SJCRH30 (cell line): ENCODE results near the gene SLC12A3. TPM values are rescaled to one million over a fixed set of nuclear protein-coding genes. Genes with fewer than 3 reads are reported as not detected.
"Not testable (repeated sequence)": the region's sequence is repeated elsewhere in the genome, so short reads cannot be mapped to it uniquely, and the experiment has no call there.

Experiments
- DNase-seq, 2 experiments: peaks; one replicate each; pipeline ENCODE4 v3.0.0-alpha.2; 2015 to 2020
- H3K27ac ChIP-seq: fragments of 250-450 bp; sonication (Bioruptor Pico); 2 replicates; pipeline ENCODE4 v1.5.1; 2020; ENCODE audit warnings: mild to moderate bottlenecking, moderate library complexity
- H3K27me3 ChIP-seq: fragments of 250-450 bp; sonication (Bioruptor Pico); 2 replicates; pipeline ENCODE4 v1.5.1; 2020; ENCODE audit warnings: mild to moderate bottlenecking, moderate library complexity
- H3K36me3 ChIP-seq: fragments of 250-450 bp; sonication (Bioruptor Pico); 2 replicates; pipeline ENCODE4 v1.5.1; 2020; ENCODE audit warnings: mild to moderate bottlenecking, moderate library complexity
- H3K4me1 ChIP-seq: fragments of 250-450 bp; sonication (Bioruptor Pico); 2 replicates; pipeline ENCODE4 v1.5.1; 2020; ENCODE audit warnings: mild to moderate bottlenecking, moderate library complexity
- H3K4me3 ChIP-seq: fragments of 250-450 bp; sonication (Bioruptor Pico); 2 replicates; pipeline ENCODE4 v1.5.1; 2020; ENCODE audit warnings: mild to moderate bottlenecking, moderate library complexity
- H3K9me3 ChIP-seq: fragments of 250-450 bp; sonication (Bioruptor Pico); replicated peaks from 2 replicates; pipeline ENCODE4 v1.5.1; 2020; ENCODE audit warnings: mild to moderate bottlenecking, moderate library complexity
- total RNA-seq: library from RNA; depleted of rRNA; stranded (reverse); fragments of >200 nt; shearing (Covaris generic); gene quantifications from 2 replicates; pipeline ENCODE4 v1.2.3, GENCODE V29; 2014

SLC12A3 gene
- total RNA-seq, 1 experiment from 2014 or later: not detected

- Histone ChIP-seq H3K4me3 (no peak overlapping the region), H3K27me3 (no peaks in the 10 kb centered on the region), H3K9me3 (no peaks in the 10 kb centered on the region), H3K4me1 (peaks cover 28% of the 10 kb centered on the region), H3K36me3 (no peaks in the 10 kb centered on the region), H3K27ac (no peak overlapping the region)
- no peak for DNase-seq
Measured at GRCh38 chr16:56855946-56856345, 9.1 kb upstream of the SLC12A3 start.

GRCh38 chr16:56856876-56857447 lies 8.0 kb upstream of the SLC12A3 start:
- DNase-seq: no peak
- no peaks in the 10 kb centered on the region for H3K9me3 ChIP-seq
- H3K27ac ChIP-seq: no peak overlapping the region
- no peaks in the 10 kb centered on the region for H3K27me3 ChIP-seq
- H3K4me1 ChIP-seq: peaks cover 25% of the 10 kb centered on the region
- H3K36me3 ChIP-seq: no peaks in the 10 kb centered on the region
- H3K4me3 ChIP-seq: no peak overlapping the region

- no peaks in the 10 kb centered on the region for H3K27me3 ChIP-seq
- no peak for DNase-seq
- no peaks in the 10 kb centered on the region for H3K36me3 ChIP-seq
- no peak overlapping the region for H3K4me3 ChIP-seq
- H3K9me3 ChIP-seq: no peaks in the 10 kb centered on the region
- peaks cover 36% of the 10 kb centered on the region for H3K4me1 ChIP-seq
- H3K27ac ChIP-seq: no peak overlapping the region
Measured at GRCh38 chr16:56858374-56858773, 6.6 kb upstream of the SLC12A3 start.

GRCh38 chr16:56859636-56860035 lies 5.4 kb upstream of the SLC12A3 start:
- H3K27ac ChIP-seq: peak overlapping the region; percentile 97
- DNase-seq: peak in 1 of 2 experiments; percentile 27
- H3K27me3 ChIP-seq: no peaks in the 10 kb centered on the region
- peak overlapping the region; percentile 17 for H3K4me3 ChIP-seq
- H3K36me3 ChIP-seq: no peaks in the 10 kb centered on the region
- H3K4me1 ChIP-seq: peaks cover 39% of the 10 kb centered on the region
- no peaks in the 10 kb centered on the region for H3K9me3 ChIP-seq

GRCh38 chr16:56860226-56861020 lies 4.6 kb upstream of the SLC12A3 start:
- peak; percentile 88 to 93 for DNase-seq
- H3K27ac ChIP-seq: peak overlapping the region; percentile 97
- peaks cover 39% of the 10 kb centered on the region for H3K4me1 ChIP-seq
- no peaks in the 10 kb centered on the region for H3K27me3 ChIP-seq
- no peaks in the 10 kb centered on the region for H3K36me3 ChIP-seq
- peak overlapping the region; percentile 17 for H3K4me3 ChIP-seq
- H3K9me3 ChIP-seq: no peaks in the 10 kb centered on the region

- no peaks in the 10 kb centered on the region for H3K27me3 ChIP-seq
- no peak overlapping the region for H3K4me3 ChIP-seq
- no peaks in the 10 kb centered on the region for H3K36me3 ChIP-seq
- peaks cover 39% of the 10 kb centered on the region for H3K4me1 ChIP-seq
- DNase-seq: peak; percentile 100
- no peaks in the 10 kb centered on the region for H3K9me3 ChIP-seq
- peak overlapping the region; percentile 97 for H3K27ac ChIP-seq
Measured at GRCh38 chr16:56861092-56861610, 3.9 kb upstream of the SLC12A3 start.

- no peaks in the 10 kb centered on the region for H3K27me3 ChIP-seq
Measured at GRCh38 chr16:56861756-56862155, 3.3 kb upstream of the SLC12A3 start.

GRCh38 chr16:56862776-56863175 lies 2.2 kb upstream of the SLC12A3 start:
- Histone ChIP-seq H3K36me3 (no peaks in the 10 kb centered on the region), H3K27me3 (no peaks in the 10 kb centered on the region), H3K4me1 (peaks cover 42% of the 10 kb centered on the region), H3K4me3 (no peak overlapping the region), H3K9me3 (no peaks in the 10 kb centered on the region), H3K27ac (peak overlapping the region; percentile 97)
- DNase-seq: peak; percentile 82 to 90

More at GRCh38 chr16:56861756-56862155, 3.3 kb upstream of the SLC12A3 start:
- no peak overlapping the region for H3K4me3 ChIP-seq
- H3K27ac ChIP-seq: peak overlapping the region; percentile 97
- DNase-seq: no peak
- no peaks in the 10 kb centered on the region for H3K9me3 ChIP-seq
- no peaks in the 10 kb centered on the region for H3K36me3 ChIP-seq
- H3K4me1 ChIP-seq: peaks cover 39% of the 10 kb centered on the region

GRCh38 chr16:56865394-56866062 lies 521 bp downstream of the SLC12A3 start:
- H3K36me3 ChIP-seq: no peaks in the 10 kb centered on the region
- H3K9me3 ChIP-seq: no peaks in the 10 kb centered on the region
- DNase-seq: no peak
- H3K27ac ChIP-seq: no peak overlapping the region
- H3K4me1 ChIP-seq: peaks cover 30% of the 10 kb centered on the region
- H3K4me3 ChIP-seq: no peak overlapping the region
- H3K27me3 ChIP-seq: no peaks in the 10 kb centered on the region

- H3K36me3 ChIP-seq: no peaks in the 10 kb centered on the region
- no peak overlapping the region for H3K27ac ChIP-seq
- no peak overlapping the region for H3K4me3 ChIP-seq
- no peaks in the 10 kb centered on the region for H3K9me3 ChIP-seq
- peaks cover 18% of the 10 kb centered on the region for H3K4me1 ChIP-seq
- DNase-seq: peak; percentile 57 to 88
- no peaks in the 10 kb centered on the region for H3K27me3 ChIP-seq
Measured at GRCh38 chr16:56866955-56867830, 2.2 kb downstream of the SLC12A3 start.

GRCh38 chr16:56868175-56868574 lies 3.2 kb downstream of the SLC12A3 start:
- no peaks in the 10 kb centered on the region for H3K36me3 ChIP-seq
- no peaks in the 10 kb centered on the region for H3K27me3 ChIP-seq
- H3K4me1 ChIP-seq: peaks cover 8% of the 10 kb centered on the region
- no peak overlapping the region for H3K27ac ChIP-seq
- H3K9me3 ChIP-seq: no peaks in the 10 kb centered on the region
- DNase-seq: no peak
- H3K4me3 ChIP-seq: no peak overlapping the region

GRCh38 chr16:56868766-56869165 lies 3.8 kb downstream of the SLC12A3 start:
- not testable (repeated sequence) for DNase-seq, H3K4me3 ChIP-seq, H3K27me3 ChIP-seq, H3K36me3 ChIP-seq, H3K27ac ChIP-seq, H3K9me3 ChIP-seq, H3K4me1 ChIP-seq

- no peaks in the 10 kb centered on the region for H3K36me3 ChIP-seq
- H3K4me1 ChIP-seq: peaks cover 9% of the 10 kb centered on the region
- H3K27me3 ChIP-seq: no peaks in the 10 kb centered on the region
- DNase-seq: peak; percentile 61 to 66
- H3K9me3 ChIP-seq: no peaks in the 10 kb centered on the region
- no peak overlapping the region for H3K27ac ChIP-seq
- no peak overlapping the region for H3K4me3 ChIP-seq
Measured at GRCh38 chr16:56869513-56870275, 4.7 kb downstream of the SLC12A3 start.
